ENCODE results near the gene KIAA0586.
"Not testable (repeated sequence)": the region's sequence is repeated elsewhere in the genome, so short reads cannot be mapped to it uniquely, and the experiment has no call there.

KIAA0586 gene

DNA sequence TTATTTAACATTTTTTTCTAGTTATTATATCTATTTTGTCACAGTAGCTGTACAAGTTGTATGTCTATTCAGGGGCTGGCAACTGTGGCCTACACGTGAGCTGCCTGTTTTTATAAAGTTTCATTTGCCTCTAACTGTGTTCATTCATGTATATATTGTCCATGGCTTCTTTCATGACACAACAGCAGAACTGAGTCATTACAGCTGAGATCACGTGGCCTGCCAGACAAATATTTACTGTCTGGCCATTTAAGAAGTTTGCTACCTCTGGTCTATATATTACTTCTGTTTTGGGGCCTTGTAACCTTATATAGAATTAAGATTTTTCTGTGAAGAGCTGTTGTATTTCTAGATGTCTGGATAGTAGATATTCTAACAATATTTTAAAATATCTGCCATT, 37.9 kb downstream of the KIAA0586 start:
- no peak for FAIRE-seq

GRCh38 chr14:58466459-58466858, 38.9 kb downstream of the KIAA0586 start:
- FAIRE-seq: no peak

GRCh38 chr14:58467575-58467974, 40.1 kb downstream of the KIAA0586 start:
- FAIRE-seq: no peak

DNA sequence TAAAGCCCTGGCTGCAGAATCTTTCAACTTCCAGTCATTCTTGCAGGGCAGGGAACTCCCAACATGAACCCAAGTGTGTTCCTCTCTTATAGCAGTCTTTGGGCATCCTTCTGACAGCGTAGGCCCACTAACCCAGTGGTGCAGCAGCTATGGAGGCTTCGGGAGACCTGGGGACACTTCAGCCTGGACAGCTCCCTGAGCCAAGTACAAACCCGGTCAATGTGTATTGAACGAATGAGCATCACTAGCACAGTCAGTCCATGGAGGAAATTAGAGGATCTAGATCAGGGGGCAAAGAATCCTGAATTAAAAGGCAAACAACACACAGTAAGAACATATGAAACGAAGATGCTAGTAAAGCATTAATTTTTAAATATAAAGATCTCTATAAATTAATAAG, 41.8 kb downstream of the KIAA0586 start:
- no peak for FAIRE-seq

DNA sequence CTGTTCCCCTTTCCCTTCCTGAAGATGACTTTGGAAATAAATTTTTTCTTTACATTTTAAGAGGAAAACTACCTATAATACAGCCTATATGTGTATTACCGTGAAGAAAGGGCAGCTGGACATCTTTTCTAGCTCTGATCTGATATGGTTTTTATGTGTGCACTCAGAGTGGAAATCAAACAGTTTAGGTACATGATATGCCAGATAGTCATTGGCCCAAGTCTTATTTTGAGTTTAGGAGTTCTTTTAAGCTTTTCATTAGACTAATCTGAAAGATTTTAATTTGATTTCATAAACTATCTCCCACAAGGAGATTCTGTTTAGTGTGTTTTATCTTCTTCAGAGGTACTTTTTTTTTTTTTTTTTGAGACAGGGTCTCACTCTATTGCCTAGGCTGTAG, 48.8 kb downstream of the KIAA0586 start:
- no peak for FAIRE-seq

DNA sequence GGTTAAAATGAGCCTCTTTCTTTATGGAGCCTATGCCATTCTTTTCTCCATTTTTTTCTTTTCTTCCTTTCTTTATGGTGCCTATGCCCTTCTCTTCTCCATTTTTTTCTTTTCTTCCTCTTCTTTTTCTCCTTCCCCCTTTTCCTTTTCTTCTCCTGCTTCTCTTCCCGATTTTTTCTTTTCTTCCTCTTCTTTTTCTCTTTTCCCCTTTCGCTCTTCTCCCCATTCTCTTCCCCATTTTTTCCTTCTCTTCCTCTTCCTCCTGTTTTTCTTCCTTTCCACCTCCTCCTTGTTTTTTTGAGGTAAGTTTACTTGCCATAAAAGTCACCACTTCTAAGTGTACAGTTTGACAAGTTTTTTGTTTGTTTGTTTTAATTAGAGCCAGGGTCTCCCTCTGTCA, 50.1 kb downstream of the KIAA0586 start:
- no peak for FAIRE-seq

DNA sequence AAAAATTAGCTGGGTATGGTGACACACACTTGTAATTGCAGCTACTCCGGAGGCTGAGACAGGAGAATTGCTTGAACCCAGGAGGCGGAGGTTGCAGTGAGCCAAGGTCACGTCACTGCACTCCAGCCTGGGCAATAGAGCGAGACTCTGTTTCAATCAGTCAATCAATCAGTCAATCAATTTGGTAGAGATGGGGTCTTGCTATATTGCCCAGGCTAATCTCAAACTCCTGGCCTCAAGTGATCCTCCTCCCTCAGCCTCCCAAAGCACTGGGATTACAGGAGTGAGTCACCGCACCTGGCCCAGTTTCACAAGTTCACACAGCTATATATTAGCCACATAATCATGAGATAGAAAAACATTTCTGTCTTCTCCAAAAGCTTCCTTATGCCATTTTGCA, 50.8 kb downstream of the KIAA0586 start:
- FAIRE-seq: not testable (repeated sequence)

DNA sequence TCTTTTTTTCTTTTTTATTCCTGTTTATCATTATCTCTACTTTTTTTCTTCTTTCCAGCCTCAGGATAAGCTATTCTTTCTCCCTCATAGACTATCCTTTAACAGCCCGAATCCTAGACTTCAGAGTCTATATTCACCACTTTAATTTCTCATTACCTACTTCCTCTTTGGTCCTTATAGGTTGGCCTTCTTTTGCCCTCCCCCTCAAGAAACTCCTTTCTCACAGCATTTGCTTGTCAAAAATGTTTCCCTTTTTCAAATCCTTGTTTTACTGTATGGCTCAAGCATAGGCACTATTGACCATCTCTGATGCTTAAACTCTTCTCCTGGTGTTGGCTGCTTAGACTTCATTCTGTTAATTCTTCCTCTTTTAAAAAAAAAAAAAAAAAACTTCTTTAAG, 52.5 kb downstream of the KIAA0586 start:
- FAIRE-seq: no peak

DNA sequence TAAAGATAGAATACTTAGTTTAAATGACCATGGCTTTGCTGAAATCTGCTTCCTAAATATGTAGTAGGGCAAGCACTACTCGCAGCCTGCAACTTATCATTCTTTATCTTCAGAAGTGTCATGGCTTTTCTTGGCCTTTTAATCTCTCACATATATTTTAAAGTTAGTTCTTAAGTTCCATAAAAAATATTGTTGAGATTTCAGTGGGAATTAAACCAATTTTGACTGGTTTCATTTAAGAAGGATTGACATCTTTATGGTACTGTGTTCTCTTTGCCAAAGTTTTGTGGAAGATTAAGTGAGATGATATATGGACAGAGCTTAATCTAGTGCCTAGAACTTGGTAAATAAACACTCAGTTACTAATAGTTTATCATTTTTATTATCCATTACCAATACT, 56.7 kb downstream of the KIAA0586 start:
- FAIRE-seq: no peak

- no peak for FAIRE-seq
Observed at GRCh38 chr14:58488550-58488949, 61.0 kb downstream of the KIAA0586 start.

- FAIRE-seq: no peak
Observed at GRCh38 chr14:58491593-58491992, 64.1 kb downstream of the KIAA0586 start.

DNA sequence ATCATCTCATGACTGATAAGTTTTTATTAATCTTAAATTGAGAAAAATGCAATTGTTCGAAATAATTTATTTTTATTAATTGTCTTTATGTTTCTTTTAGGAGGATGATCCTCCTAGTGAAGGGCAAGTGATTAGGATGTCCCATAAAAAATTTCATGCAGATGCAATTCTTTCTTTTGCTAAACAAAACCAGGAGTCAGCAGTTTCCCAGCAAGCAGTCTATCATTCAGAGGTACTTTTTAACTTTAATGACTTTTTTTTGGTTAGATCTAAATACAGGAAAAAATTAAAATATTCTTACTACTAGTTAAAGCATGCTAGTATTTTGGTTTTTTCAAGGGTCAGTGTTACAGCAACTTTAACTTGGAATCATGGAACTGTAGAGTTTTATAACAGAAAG, 64.5 kb downstream of the KIAA0586 start:
- no peak for FAIRE-seq

DNA sequence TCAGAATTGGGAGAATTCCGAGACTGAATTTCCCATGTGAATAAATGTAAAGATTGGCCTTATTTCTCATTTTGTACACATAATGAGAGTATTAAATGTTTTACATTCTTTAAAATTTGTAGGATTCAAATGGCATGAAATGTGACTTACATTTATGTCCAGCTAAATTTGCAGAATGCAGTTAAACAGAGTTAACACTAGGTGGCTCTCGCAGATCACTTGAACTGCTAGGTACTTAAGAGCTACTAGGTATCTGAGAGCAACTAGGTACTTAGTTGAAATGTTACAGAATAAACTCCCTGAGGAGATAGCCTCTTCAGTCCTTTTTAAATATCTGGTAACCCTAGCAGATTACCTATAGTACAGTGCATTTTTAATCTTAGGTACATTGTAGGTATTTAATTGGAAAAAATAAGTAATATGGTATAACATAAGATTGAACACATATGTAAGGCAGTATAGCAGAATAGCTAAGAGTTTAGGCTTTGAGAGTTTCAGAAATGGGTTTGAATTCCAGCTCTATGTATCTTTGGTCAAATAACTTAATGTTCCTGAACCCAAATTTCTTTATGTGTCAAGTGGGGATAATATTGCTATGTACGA, 73.8 kb downstream of the KIAA0586 start:
- FAIRE-seq: peak; percentile 96

GRCh38 chr14:58513272-58513671, 85.8 kb downstream of the KIAA0586 start:
- FAIRE-seq: no peak

GRCh38 chr14:58517592-58517991, 90.1 kb downstream of the KIAA0586 start:
- no peak for FAIRE-seq

- FAIRE-seq: not testable (repeated sequence)
Observed at GRCh38 chr14:58525691-58526090, 98.2 kb downstream of the KIAA0586 start.

DNA sequence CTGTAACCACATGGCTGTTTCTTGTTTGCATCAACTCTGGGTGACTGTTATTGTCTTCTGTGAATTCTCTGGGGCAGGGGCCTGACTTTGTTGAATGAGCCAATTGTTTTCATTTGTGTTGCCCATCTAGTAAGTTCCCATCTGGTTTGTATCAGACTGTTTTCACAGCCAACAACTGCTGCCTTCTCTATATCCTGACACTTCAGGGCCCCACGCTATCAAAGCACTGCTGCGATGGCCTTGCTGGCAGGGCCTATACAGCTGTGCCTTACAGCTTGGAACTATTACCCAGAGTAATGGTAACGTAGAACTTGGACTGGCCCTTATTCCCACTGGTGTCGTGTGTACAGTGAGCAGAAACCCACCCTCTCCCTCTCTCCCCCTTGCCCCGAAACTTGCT, 105.9 kb downstream of the KIAA0586 start:
- no peak for FAIRE-seq

DNA sequence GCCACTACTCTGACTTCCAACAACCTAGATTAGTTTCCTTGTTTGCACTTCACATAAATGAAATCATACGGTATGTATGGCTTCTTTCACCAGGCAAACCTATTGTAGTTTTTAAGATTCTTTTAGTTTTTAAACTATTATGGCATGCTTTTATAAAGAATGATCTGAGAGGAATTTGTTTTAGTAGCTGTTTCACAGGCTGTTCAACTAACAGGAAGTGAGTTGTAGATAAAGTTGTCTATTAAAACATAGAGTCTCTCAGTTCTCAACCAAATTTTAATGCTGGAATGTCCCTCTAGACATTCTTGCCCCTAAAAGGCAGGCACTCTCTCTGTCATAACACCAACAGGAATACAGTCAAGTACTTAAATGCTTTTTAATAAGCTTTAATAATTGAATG, 107.5 kb downstream of the KIAA0586 start:
- FAIRE-seq: no peak

DNA sequence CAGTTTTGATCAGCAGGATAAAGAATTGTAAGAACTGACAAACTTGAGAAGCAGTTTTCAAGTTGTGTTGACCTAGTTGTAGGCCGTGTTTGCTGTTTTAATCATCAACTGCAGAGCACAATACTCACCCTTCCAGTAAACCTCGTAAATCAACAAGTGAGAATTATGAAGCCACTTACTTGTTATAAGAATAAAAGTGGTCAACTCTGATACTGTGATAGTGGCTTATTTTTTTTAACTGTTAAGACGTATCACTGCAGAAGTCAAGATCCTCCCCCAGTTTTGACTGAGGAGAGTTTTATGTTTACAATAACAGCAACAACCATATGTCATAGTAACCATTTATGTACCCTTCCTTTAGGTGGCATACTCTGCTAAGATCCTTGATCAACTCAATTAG, 109.5 kb downstream of the KIAA0586 start:
- no peak for FAIRE-seq

GRCh38 chr14:58540749-58541632, 113.5 kb downstream of the KIAA0586 start:
- no peak for FAIRE-seq

DNA sequence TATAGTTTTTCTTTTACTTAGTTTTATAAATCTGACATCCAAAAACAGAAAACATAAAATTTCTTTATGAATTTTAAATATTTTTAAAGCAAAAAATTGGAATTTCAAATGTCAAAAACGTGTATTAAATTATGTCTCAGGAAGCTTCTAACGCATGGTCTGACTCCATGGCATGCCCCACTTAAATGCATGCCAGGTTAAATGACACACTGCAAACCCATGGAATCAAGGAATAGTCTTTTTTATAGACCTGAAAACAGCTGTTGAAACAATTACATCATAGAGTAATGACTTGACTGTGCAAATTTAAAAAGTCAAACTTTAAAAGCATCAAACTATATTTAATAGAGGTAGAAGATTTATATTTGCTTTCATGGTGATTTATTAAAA, 114.1 kb downstream of the KIAA0586 start:
- FAIRE-seq: no peak

- no peak for FAIRE-seq
Observed at GRCh38 chr14:58543253-58543652, 115.7 kb downstream of the KIAA0586 start.

DNA sequence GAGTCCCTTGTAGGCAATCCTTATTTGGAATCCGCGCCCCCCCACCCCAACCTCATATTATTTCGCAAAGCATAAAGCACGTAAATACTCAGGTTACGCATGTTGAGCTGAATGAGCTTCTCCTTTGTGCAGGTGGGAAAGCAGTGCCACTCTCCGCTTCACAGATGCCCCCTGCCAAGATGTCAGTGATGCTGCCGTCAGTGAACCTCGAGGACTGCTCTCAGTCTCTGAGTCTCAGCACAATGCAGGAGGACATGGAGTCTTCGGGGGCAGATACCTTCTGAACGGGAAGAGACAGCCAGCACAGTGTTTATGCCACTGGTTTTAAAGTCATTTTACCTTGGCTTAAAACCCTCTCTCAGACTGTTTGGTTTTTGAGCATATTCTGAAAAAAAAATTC, 120.1 kb downstream of the KIAA0586 start:
- FAIRE-seq: no peak

- no peak for FAIRE-seq
Observed at GRCh38 chr14:58549105-58549757, 121.7 kb downstream of the KIAA0586 start.
